Measurements from ENCODE around the gene SLC46A1.

SLC46A1 gene

GRCh38 chr17:28345419-28346198, 60.4 kb downstream of the SLC46A1 start:
- WGBS, 2 donors (ENCODE audit: extremely low coverage in 2 of 2, insufficient read length in 2 of 2, insufficient replicate concordance in 1 of 2): no CpG with 5 or more reads among the region's 13 CpGs
- H3K9me3 ChIP-seq (replicated peaks in 1 of 2; ENCODE audit: control insufficient read depth in 2 of 2, insufficient read depth in 1 of 2, low read depth in 1 of 2, low read length in 2 of 2): no peaks in the 10 kb centered on the region

More at GRCh38 chr17:28345419-28346198, 60.4 kb downstream of the SLC46A1 start:
- Histone ChIP-seq H3K4me3 (ENCODE audit: low read length in 2 of 2) (no peak overlapping the region), H3K4me1 (ENCODE audit: control insufficient read depth in 2 of 2, insufficient read depth in 1 of 2, low read depth in 1 of 2, low read length in 2 of 2) (peaks cover 0 to 6% of the 10 kb centered on the region in 2 donors), H3K9ac (ENCODE audit: low read depth, low read length, poor library complexity) (no peak overlapping the region), H2AFZ (ENCODE audit: low read length) (no peak overlapping the region), H3K18ac (ENCODE audit: low read length) (no peak overlapping the region), H3K14ac (ENCODE audit: low read length) (no peak overlapping the region), H3K79me1 (ENCODE audit: low read depth, low read length) (no peaks in the 10 kb centered on the region), H4K8ac (ENCODE audit: low read depth, low read length) (no peak overlapping the region), H3K23ac (ENCODE audit: low read depth, low read length, poor library complexity) (no peak overlapping the region), H3K27ac (replicated peaks; ENCODE audit: low read length) (no peak overlapping the region), H2BK120ac (ENCODE audit: low read depth, low read length) (no peak overlapping the region), H4K91ac (ENCODE audit: low read depth, low read length, poor library complexity) (no peak overlapping the region), H3K4me2 (ENCODE audit: insufficient read depth, low read length, poor library complexity, severe bottlenecking) (no peak overlapping the region), H3K36me3 (replicated peaks in 1 of 2; ENCODE audit: control insufficient read depth in 2 of 2, insufficient read depth in 2 of 2, low read length in 2 of 2) (peaks cover 68 to 100% of the 10 kb centered on the region in 2 donors), H3K4ac (ENCODE audit: low read length) (no peak overlapping the region), H3K27me3 (ENCODE audit: control insufficient read depth in 3 of 3, insufficient read depth in 3 of 3, low read depth in 1 of 3, low read length in 3 of 3) (no peaks in the 10 kb centered on the region), H2BK15ac (ENCODE audit: low read length) (no peak overlapping the region), H2BK5ac (ENCODE audit: low read length) (no peak overlapping the region), H2BK12ac (ENCODE audit: low read length) (no peak overlapping the region), H2AK5ac (ENCODE audit: low read depth, low read length) (no peak overlapping the region)
- no peak for DNase-seq (ENCODE audit: low spot score)

Data from neuronal stem cell (in vitro differentiated cells).